Measurements from ENCODE around the gene PLXDC1.

Gene PLXDC1

DNA sequence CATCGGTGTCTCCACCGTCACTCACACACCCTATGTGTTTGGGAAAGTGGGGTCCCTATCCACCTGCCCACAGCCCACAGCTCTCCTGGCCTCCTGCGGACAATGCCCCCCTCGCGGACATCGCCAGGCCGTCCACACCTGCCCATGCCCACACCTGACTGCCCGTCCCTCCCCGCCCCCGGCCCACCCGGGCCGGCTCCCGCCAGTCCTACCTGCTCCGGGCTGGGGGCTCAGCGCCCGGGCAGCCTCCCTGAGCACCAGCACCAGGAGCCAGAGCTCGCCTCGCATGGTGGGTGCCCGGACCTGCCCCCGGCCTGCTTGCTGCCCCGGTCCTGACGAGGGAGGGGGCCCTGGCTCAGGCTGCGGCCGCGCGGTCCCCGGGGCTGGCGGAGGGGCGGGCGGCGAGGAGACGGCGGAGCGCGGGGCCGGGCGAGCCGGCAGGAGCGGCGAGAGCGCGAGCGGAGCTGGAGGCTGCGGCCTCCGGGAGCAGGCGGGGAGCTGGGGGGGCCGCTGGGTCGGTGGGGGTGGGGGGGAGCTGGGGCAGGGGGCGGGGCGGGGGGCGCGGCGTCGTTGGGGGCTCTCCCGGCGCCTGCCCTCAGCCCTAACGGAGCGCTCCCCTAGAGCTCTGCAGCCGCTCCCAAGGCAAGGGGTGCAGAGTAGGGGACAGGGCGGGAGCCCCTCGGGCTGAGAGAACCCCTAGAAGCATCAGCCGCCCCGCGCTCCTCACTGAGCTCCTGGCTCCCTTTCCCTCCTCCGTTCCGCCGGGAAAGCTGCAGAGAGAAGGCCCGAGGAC, at the start of gene PLXDC1:
Gene PLXDC1, minus strand, starts transcription at position 488 of the 793 bp plus-strand sequence. Its CDS starts 200 bp downstream, at position 288.
- DNase-seq: no peak

DNA sequence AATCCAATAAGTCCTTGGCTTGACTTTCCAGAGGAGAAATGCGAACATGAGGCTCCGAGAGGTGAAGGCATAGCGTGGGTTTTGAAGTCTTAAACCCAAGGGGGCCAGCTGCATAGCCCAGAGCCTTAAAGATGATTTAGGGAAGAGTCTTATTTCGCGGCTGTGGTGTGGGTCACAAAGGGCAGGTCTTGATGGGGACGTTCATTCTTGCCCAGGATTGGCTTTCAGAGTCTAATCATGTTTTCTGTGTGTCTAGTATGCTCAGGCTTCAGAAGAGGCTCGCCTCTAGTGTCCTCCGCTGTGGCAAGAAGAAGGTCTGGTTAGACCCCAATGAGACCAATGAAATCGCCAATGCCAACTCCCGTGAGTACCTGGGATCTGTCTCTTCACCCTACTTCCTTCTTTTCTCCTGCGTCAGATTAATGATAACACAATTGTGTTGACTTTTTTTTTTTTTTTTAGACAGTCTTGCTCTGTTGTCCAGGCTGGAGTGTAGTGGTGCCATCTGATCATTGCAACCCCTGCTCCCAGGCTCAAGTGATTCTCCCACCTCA, 49.6 kb upstream of the PLXDC1 start:
- DNase-seq: no peak

DNA sequence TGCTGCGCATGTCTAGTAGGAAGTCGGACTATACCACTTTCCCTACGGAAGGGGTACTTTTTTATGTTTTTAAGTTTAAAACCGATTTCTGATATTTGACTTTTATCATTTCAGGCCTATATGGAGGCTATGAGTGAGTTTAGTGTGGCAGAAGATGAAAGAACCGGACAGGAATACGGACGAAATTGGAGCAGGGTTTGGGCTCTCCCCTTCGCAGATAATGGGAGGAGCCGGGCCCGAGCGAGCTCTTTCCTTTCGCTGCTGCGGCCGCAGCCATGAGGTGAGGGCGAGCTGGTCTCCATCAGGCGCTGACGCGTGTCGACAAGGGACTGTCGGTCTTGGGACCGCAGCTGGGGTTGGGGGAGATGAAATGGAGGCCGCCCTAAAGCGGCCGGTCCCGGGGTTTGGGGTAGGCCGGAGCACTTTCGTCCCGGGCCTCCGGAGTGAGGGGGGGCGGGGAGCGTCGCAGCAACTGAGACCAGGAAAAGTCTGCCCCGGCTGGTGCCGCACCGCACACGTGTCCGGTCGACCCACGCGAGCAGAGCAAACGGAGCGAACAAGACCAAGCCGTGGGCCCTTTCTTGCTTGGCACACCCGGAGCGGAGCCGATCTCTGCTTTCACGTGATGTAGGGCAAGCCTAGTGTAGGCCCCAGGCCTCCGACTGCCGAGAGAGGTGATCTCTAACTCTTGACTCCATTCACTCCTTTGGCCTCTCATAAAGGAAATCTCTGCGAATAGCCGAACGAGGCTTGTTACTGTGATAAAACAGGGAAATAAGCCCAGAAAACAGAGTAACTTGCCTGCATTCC, 48.8 kb upstream of the PLXDC1 start, which contains the start of gene RPL19:
Gene RPL19, plus strand, starts transcription at position 214 of the 810 bp plus-strand sequence. Its CDS starts 62 bp downstream, at position 276.
- no peak for DNase-seq

DNA sequence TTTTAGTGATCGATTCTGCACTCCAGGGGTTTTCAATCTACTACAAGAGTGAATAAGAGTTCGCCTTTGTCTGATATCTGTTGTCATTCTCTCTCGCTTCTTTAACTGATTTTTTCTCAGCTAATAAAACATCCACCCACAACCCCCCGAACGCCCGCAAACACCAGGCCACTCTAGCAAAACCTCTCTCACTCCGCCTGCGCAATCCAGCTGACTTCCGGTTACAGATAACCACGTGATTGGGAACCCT, 48.3 kb upstream of the PLXDC1 start:
- peak; percentile 95 for DNase-seq

DNA sequence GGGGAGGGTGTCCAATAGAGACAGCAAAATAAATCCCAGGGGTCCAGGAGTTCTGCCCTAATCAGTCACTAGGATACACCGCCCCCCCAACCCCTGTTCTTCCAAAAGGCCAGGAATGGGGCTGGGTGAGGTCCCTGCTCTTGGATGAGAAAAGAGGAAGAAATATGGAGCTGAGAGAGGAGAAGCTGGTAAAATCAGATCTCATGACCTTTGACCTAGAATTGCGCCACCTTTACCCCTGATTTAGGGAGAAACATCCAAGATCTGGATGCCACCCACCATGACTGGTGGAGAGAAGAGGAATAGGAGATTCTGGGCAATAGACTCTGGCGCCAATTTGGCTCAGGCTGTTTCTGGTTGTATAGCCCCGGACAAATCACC, 46.7 kb upstream of the PLXDC1 start:
- DNase-seq: no peak

DNA sequence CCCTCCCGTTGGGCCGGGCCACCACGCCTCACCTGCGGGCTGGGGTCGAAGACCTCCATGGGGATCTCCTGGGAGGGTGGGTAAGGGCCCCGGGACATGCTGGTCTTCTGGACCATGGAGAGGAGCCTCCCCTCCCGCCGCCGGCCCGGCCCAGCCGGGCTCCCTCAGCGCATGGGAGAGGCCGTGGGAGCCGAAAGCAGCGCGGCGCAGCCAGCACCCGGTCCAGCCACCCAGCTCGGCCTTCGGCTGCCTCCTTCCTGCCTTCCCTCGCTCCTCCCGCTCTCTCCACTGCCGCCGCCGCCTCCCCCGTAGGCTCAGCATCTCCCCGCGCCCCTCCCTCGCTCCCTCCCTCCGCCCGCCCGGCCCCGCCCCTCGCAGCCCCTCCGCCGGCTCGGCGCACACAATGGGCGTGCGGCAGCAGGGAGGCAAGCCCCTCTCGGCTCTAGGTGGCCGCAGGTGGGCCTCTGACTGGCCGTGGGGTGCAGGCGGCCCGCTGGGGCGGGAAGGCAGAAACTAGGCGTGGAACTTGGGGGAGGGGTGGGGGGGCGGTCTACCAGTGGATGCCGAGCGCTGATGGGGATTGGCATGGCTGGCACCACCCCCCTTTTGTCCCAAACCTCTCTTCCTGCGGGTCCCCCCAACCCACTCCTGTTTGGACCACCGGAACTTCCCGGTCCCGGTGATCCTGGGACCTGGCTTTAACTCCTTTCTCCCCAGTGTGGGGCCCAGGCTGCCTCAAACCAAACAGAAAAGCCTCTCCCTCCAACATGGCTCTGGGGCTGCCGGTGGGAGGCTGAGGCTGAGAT, 46.1 kb upstream of the PLXDC1 start, which contains the start of gene CACNB1:
Gene CACNB1, minus strand, starts transcription at position 290 of the 806 bp plus-strand sequence. Its CDS starts 174 bp downstream, at position 116.
- DNase-seq: peak; percentile 79

DNA sequence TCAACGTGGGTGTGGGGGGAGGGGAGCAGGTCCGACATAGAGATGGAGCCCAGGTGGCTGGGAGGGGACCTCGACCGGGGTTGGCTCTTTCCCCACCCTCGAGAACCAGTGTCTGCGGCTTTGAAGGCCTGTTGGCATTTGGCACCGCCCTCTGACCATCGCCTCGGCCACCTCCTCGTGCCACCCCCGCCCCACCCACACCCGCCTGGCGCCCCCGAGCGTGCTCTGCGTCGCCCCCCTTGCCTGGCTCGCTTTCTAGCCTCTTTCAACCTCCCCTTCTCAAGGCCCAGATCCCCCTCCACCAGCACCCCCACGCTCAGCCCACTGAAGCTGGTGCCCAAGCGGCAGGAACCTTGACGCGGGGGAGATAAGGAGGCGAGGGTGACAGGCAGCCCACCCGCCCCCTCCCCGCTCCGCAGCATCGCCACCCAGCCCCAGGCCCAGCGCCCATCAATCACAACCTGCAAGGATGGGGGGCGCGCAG, 45.4 kb upstream of the PLXDC1 start:
- no peak for DNase-seq

DNA sequence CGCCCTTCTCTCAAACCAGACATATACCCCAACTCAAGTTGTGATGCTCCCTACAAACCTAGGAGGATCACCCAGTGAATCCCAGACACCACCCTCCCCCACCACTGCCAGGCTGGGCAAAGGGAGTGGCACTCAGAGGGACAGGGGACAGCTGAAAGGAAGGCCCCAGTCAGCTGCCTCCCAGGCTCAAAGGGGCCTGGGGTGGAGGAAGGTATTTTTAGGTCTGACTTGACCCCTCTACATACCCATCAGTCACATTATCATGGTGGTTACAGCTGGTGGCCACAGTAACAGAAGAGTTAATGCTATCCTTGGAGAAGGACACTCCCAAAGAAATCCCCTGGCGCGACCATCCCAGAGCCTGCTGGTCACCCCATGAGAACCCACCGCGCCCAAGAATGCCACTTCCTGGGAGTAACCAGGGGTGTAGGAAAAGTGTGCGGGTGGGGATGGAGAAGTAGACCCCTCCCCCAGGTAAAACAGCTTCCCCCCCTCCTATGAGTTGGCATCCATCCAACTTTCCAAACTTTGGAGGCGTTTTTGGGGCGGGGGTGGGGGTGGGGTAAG, 44.9 kb upstream of the PLXDC1 start:
- DNase-seq: no peak

DNA sequence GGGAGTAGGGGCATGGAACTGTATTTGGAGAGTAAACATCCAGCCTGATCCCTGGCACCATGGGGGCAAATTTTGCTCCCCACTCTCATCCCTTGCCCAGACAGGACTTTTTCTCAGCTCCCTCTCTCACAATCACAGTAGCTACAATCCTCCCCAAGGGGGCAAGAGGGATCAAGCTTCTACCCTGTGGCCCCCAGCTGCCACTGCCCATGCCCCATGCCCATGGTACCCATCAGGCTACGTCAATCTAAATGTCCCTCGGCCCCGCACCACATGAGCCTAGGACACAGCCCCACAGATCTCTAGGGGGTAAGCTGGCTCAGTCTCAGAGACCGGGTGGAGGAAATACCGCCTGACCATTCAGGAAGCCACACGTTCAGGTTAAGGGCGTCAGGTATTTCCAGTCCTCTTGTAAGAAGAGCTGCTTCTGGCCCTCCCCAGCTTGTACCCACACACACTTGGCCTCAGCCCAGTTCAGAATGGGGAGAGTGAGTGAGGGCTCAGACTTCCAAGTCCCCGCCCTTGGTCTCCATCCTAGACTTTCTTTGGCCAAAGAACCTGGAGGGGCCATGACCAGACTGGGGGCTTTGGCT, 44.2 kb upstream of the PLXDC1 start:
- DNase-seq: no peak

DNA sequence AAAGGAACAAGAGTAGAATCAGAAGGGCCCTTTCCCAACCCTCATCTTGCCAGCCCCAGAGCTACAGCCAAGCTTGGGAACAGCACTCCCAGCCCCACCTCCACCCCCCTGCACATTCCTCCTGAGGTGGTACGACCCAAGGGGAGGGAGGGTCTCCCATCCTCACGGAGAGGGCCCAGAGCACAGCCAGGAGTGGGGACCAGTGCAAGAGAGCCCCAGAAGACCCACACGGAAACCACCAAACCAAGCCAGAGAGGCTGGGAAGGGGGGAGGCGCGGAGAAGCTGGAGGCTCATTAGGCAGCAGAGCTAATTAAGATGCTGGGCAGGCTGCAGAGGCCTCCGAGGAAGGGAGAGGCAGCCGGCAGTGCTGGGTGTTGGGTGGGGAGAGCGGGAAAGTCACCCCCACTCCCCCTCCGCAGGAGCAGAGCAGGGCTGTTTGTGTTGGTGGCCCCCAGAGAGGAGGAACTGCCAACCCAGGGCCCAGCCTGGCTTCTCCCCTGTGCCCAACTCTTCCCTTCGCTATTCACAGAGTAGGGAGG, 43.6 kb upstream of the PLXDC1 start:
- DNase-seq: no peak

DNA sequence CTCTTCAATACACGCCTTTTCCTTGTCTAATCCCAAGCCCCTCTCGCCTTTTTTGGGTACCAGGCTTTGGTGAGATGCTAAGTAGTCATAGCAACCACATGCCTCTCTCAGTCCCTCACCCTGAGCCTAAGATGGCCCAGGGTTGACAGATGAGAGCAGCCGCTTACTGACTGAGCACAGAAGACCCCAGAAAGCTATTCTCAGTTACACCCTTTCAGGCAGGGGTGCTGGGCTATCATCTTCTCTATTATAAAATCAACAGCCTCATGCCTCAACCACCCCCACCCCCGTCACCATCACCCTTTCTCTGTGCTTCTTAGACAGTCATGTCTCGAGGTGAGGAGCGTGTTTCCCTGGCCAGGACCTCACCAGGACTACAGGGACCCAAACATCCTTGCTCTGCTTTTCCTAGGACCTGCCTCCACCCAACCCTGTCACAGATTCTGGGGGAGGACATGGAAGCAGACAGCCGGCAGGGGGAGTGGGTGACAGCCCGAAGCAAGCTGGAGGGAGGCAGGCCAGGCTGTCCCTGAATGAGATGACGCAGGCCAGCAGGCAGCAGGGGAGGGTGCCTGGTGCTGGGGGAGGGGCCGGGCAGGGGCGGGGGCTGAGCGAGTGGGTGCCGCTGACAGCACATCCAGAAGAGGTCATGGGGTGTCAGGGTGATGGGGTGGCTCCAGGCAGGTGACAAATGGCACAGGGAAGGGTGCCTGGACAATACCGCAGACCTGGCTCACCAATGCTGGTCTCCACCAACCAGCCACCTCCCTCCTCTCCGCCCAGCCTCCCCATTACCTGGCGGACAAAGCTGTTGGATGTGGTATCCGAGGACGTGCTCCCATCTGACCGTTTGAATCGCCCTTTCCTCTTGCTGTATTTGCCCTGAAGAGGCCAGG, 42.9 kb upstream of the PLXDC1 start:
- DNase-seq: peak; percentile 72

DNA sequence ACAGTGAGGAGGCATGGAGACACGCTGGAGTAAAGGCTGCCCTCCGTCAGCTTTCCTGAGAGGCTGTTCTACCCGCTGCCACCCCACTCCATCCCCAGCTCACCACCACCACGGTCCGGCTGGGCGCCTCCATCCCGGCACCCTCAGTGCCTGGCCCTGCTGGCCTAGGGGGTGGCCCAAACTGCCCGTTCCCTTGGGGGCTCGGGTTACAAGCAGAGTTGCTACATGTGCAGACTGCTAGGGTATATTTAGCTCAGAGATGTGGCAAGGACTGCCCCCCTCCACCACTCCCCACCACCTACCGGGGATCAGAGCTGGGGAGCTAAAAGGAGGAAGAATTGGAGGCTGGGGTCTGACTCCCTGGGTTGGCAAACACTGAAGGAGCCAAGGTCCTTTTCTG, 41.9 kb upstream of the PLXDC1 start:
- no peak for DNase-seq

DNA sequence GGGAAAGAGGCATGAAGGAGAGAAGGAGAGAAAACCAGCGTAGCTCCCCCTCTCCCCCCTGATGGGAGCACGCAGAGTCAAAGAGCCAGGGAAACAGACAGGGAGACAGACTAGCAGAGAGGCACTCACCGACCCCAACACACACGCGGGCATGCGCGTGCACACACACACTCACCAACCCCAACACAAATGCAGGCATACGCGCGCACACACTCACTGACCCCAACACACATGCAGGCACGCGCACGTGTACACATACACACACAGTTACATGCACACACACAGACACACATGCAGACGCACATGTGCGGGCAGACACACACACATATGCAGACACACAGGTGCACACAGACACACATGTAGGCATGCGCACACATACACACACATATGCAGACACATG, 41.5 kb upstream of the PLXDC1 start:
- no peak for DNase-seq

DNA sequence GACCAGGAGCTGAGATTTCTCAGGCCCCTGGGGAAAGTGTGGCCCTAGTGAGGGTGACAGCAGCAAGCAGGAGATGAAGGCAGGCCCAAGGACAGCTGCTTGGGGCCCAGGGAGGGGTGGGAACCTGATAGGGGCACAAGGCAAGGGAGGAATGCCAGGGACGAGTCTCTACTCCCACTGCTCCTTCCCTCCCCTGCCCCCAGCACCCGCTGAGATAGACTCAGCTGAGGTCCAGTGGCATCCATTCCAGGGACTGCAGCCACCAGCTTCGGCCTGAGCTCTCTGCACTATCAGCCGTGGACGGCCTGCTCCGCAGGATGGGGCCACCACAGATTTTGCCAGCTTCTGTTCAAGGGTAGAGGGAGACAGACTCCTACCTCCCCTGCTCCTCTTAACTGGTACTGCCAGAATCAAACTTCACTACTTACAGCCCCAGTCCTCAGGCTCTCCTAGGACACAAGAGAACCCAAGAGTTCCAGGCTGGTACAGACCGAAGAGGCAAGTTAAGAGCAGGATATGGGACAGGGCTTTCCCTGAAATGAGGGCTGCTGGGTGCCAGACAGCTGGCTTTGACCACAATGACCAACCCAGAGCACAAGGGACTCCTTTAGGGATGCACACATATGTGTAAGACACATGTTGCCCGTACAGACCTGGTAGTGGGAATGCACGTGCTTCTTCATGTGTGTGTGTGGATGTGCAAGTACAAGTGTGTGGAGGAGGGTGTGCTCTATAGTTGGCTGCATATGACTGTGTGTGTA, 40.5 kb upstream of the PLXDC1 start:
- no peak for DNase-seq

DNA sequence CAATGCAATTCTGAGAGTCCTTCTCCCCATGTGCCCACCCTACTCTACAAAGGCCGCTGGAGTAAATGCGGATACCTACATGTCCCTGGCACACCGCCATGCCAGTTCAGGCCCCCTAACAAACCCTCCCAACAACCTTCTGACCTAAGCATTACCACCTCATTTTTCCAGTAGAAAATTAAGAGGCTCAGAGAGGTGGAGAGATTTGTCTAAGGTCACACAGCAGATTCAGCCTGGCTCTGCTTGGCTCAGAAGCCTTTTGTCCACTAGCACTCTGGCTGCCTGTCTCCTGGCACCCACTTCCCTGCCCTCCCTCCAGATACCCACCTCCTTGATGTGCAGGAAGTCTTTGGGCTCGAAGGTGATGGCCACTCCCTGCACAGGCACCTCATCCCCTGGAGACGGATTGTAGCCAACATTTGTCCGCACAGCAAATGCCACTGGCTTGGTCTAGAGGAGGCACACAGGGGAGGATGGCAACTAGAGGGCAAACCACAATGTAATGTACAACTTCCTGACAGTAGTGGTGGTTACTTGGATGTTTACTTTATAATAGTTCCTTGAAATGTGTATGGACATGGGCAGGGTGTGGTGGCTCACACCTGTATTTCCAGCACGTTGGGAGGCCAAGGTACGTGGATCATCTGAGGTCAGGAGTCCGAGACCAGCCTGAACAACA, 35.9 kb upstream of the PLXDC1 start:
- no peak for DNase-seq

DNA sequence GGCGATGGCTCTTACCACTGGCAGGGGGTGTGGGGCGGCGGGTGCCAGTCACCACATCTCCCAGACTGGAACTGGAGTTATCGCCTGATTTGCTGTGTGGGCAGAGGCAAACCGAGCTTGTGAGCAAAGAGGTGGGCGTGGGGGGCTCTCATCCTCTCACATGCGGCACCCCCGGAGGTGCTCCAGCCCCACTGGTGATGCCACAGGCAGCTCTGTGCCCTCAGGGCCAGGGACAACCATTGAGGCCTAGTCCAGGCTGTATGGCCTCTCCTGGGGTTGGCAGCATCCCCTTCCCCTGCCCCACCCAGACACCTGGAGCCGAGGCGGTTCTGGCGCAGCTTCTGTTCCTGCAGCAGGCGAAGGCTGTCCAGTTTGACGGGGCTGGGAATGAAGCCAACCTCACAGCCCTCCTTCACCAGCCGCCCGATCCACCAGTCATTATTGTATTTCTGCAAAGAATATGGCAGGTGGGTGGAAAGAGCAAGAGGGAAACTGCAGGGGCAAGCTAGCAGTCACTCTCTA, 35.1 kb upstream of the PLXDC1 start:
- DNase-seq: no peak

DNA sequence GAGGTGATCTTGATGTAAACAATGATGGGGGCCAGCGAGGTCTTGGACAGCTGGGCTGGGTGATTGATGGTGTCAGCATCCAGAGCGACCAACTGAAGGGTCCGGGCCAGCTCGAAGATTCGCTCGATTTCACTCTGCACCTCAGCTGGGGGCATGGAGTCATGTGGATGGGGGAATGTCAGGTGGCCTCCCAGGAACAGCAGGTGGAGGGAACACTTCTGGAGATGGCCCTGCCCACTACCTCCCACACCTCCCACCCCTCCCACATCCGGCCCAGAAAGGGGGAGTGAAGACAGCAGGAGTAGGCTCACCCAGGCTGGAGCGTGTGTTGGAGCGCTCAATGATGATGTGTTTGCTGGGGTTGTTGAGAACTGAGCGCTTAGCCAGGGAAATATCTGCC, 32.3 kb upstream of the PLXDC1 start:
- no peak for DNase-seq

DNA sequence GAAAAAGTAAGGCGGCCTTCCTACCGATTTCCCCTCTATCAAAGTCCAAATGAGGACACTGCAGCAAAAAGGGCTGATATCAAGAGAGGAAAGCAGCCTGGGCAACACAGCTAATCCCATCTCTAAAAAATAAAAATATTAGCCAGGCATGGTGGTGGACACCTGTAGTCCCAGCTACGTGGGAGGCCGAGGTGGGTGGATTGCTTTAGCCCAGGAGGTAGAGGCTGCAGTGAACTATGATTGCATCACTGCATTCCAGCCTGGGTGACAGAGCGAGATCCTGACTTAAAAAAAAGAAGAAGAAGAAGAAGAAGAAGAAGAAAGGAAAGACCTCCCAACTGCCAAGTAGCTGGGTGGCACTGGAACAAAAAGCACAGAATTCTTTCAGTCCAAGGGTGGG, 31.6 kb upstream of the PLXDC1 start:
- no peak for DNase-seq

DNA sequence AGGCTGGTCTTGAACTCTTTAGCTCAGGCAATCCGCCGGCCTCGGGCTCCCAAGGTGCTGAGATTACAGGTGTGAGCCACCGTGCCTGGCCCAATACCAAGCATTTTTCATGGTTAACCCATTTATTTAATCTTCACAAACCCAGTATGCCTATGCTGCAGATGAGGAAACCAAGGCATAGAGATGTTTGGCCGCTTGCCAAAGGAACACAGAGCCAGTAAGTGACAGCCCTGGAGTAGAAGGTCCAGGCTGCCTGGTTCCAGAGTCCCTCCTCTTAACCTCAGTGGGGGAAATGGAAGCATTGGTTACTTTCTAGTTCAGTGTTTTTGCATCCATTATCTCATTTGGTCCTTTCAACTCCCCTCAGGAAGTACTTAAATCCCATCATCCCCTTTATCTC, 29.9 kb upstream of the PLXDC1 start:
- no peak for DNase-seq
